Cortex of kidney (tissue), 1 donor: ENCODE measurements around the gene IL10RB.
"Not testable (repeated sequence)": the region's sequence is repeated elsewhere in the genome, so short reads cannot be mapped to it uniquely, and the experiment has no call there.

Experiments used
- DNase-seq: peaks from one replicate; lab custom pipeline; 2025; lab: John Stamatoyannopoulos, UW

The IL10RB gene

DNA sequence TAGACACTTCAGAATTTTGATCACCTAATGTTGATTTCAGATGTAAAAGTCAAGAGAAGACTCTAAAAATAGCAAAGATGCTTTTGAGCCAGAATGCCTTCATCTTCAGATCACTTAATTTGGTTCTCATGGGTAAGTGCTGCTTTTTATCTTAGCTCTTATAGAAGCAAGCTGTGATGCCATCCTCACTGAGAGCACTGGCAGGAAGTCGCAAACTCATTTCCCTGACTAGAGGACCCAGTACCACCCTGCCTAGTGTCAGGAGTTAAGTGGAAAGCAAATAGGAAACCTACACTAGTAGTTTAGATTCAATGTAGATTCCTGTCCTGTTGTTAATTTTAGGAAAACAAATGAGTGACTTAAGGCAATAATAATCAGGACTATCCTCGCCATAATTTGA lies 24.3 kb upstream of the IL10RB start:
- no peak for DNase-seq

GRCh38 chr21:33242846-33243245 lies 23.3 kb upstream of the IL10RB start:
- not testable (repeated sequence) for DNase-seq

- no peak for DNase-seq
Observed at GRCh38 chr21:33244082-33244778, 21.9 kb upstream of the IL10RB start.

- no peak for DNase-seq
Observed at GRCh38 chr21:33244779-33245105, 21.4 kb upstream of the IL10RB start.

GRCh38 chr21:33245289-33245918 lies 20.8 kb upstream of the IL10RB start:
- no peak for DNase-seq

DNA sequence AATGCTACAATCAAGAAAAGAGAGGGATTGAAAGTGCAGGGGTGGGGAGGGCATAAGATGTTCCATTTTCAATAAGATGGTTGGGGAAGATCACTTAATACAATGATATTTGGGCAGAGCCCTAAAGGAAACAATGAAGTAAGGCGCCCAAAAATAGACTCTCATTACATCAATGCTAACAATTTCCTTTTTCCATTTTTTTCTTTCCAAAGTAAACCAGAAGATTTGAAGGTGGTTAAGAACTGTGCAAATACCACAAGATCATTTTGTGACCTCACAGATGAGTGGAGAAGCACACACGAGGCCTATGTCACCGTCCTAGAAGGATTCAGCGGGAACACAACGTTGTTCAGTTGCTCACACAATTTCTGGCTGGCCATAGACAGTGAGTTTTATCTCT lies 19.7 kb upstream of the IL10RB start:
- no peak for DNase-seq

- DNase-seq, result no peak
Observed at GRCh38 chr21:33246963-33247362, 19.2 kb upstream of the IL10RB start.

GRCh38 chr21:33247599-33247998 lies 18.6 kb upstream of the IL10RB start:
- DNase-seq, result no peak

DNA sequence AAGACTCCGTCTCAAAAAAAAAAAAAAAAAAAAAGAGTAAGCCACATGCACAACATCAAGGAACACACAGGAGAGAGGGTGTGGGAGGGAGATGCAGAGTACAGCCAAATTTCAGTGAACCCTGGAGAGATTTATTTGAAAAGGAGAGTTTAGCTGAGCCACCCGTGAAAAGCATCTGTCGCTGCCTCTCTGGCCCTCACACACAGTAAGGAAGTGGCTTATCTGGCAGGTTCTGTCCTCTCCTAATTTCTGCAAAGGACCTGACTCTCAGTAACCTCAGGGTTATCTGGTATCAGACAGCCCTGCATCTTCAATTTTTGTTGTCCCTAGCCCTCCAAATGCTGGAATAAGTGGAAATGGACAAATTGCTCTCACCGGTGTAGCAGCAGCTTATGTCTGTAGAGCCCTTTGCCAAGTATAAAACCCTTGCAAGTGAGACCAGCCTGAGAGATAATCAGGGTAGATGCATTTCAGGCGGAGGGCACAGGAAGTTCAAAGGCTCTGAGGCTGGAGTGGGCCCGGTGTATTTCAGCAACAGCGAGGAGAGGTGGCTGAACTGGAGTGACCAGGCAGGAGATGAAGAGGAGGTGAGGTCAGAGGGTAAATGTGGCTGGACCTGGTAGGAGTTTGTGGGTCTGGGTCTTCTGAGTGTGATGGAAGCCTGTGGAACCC lies 16.7 kb upstream of the IL10RB start:
- DNase-seq, result no peak

DNA sequence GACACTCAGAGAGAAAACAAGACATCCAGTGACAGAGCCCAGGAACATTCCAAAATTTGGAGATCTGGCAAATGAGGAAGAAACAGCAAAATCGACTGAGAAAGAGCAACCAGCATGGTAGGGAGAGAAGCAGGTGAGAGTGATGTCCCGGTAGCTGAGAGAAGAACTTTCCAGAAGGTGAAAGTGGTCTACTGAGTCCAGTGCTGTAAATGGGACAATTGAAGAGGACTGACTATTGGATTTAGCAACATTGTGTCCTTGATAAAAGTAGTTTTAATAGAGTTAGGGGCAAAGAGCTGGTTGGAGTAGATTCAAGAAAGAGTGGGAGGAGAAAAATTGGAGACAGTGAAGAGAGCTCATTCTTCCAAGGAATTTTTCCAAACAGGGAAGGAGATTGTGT lies 15.0 kb upstream of the IL10RB start:
- no peak for DNase-seq

DNA sequence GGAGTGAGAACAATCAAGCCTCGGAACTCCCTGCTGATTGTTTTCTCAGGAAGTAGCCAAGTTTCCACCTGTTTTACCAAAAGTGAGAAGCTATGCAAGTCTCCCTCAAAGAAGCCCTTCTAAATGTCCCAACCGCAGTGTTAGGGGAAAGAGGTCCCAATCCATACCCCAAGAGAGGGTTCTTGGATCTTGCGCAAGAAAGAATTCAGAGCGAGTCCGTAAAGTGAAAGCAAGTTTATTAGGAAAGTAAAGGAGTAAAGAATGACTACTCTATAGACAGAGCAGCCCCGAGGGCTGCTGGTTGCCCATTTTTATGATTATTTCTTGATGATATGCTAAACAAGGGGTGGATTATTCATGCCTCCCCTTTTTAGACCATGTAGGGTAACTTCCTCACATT lies 12.8 kb upstream of the IL10RB start:
- not testable (repeated sequence) for DNase-seq

- DNase-seq, result no peak
Observed at GRCh38 chr21:33254766-33255165, 11.4 kb upstream of the IL10RB start.

GRCh38 chr21:33255404-33255803 lies 10.8 kb upstream of the IL10RB start:
- no peak for DNase-seq

DNA sequence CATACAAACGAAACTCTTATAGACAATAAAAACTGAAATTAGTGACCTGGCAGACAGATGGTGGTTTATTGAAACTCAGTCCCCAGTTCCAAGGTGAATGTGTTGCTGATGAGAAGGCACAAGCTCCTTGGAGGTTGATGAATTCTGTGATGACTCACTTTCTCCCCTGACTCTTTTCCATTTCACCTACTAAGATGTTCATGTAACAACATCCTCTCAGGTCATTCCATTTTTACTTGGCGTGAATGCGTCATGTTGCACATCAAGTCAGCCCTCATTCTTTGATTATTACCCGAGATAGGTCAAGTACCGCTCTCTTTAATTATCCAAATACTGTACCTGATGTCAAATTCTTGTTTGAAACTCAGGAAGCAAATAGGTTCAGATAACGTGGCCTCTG lies 10.1 kb upstream of the IL10RB start:
- no peak for DNase-seq

DNA sequence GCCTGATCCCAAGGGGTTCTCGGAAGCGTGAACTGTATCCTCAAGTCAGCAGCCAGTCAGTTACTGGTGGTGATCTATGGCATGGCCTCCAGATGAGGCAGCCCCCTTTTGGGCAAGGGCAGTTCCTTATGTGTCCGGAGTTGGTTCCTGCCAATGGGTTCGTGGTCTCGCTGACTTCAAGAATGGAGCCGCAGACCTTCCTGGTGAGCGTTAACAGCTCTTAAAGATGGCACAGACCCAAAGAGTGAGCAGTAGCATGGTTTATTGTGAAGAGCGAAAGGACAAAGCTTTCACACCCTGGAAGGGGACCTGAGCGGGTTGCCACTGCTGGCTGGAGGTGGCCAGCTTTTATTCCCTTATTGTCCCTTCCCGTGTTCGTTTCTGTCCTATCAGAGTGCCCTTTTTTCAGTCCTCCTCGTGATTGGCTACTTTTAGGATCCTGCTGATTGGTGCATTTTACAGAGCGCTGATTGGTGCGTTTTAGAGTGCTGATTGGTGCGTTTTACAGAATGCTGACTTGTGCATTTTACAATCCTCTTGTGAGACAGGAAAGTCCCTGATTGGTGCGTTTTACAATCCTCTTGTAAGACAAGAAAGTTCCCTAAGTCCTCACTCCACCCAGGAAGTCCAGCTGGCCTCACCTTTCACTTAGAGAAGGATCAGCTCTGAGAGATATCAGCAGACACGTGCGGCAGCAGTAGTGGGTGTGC lies 8.9 kb upstream of the IL10RB start:
- DNase-seq, result no peak

- no peak for DNase-seq
Observed at GRCh38 chr21:33258475-33258874, 7.7 kb upstream of the IL10RB start.

DNA sequence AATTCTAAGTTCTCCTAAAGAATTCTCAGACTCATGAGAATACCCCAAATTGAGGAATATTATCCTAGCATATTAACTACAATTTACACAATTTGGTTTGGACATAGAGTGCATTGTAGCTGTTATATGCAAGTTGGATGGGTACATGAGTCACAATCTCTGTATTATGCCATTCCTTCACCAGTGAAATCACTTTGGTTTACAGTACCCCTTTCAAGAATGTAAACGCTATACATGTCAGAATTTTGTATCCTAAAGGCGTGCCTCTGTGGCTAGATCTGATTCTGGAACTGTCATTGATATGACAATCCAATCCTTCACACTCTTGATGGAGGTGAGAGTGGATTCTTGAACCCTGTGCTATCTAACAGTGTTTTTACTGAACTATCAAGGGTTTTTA lies 6.7 kb upstream of the IL10RB start:
- DNase-seq, result no peak

- DNase-seq, result no peak
Observed at GRCh38 chr21:33259995-33260394, 6.2 kb upstream of the IL10RB start.

DNA sequence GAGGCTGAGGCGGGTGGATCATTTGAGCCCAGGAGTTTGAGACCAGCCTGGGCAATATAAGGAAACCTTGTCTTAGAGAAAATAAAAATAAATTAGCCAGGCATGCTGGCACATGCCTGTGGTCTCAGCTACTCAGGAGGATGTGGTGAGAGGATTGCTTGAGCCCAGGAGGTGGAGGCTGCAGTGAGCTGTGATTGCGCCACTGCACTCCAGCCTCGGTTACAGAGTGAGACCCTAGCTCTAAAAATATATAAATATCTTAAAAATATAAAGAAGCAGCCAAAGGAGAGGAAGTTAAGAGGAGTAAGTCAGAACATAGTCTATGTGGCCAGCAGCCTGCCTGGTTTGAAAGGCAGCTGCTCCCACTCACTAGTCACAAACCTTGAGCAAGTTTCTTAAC lies 4.5 kb upstream of the IL10RB start:
- no peak for DNase-seq

GRCh38 chr21:33262921-33263320 lies 3.2 kb upstream of the IL10RB start:
- DNase-seq, result no peak

- DNase-seq, result no peak
Observed at GRCh38 chr21:33264561-33264960, 1.6 kb upstream of the IL10RB start.

GRCh38 chr21:33265664-33266049 lies 510 bp upstream of the IL10RB start:
- no peak for DNase-seq

- DNase-seq, result no peak
Observed at GRCh38 chr21:33266789-33267135, 595 bp downstream of the IL10RB start.
